GM18873 (cell line): ENCODE results near the gene RAET1G.
"Not testable (repeated sequence)": the region's sequence is repeated elsewhere in the genome, so short reads cannot be mapped to it uniquely, and the experiment has no call there.

Source experiments
- ATAC-seq: cut with Tn5 transposase; IDR thresholded peaks from one replicate; pipeline ENCODE4 v1.9.1; 2021; ENCODE audit warnings: mild to moderate bottlenecking, moderate library complexity, moderate number of reproducible peaks; ENCODE audit not compliant: unreplicated experiment, low FRiP score

The RAET1G gene

DNA sequence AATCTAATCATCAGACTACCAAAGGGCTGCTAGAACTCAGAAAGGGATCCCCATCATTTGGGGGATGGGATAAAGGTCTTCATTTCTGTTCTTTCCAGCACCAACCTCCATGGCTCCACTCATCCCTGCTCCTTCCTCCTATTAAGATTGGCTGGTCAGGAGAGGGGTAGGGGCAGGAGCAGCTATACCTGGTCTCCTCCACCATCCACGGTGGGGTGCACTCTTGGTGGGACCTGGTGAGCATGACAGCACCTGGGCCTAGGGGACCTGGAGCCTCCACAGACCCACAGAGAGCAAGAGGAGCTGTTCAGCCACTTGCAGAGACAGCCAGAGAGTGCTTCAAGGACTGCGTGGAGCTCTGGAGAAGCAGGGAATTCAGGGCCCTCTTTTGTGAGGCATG is 12.7 kb upstream of the RAET1G start:
- no peak for ATAC-seq

DNA sequence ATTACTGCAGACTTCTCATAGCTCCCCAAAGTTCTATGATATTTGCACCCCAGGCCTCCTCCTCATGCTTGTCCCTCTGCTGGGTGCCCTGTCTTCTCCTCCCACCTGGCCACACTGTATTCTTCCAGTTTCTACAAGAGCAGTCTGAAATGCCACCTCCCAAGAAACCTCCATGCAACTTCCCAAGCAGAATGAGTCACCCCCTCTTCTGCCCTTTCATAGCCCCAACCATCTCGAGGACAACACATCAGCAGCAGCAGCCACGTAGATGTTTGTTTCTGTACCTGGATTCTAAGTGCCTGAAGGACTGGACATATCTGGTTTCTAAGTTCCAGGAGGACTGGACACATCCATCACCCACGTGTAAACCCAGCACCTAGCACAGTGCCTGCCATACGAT is 12.3 kb upstream of the RAET1G start:
- ATAC-seq = no peak

DNA sequence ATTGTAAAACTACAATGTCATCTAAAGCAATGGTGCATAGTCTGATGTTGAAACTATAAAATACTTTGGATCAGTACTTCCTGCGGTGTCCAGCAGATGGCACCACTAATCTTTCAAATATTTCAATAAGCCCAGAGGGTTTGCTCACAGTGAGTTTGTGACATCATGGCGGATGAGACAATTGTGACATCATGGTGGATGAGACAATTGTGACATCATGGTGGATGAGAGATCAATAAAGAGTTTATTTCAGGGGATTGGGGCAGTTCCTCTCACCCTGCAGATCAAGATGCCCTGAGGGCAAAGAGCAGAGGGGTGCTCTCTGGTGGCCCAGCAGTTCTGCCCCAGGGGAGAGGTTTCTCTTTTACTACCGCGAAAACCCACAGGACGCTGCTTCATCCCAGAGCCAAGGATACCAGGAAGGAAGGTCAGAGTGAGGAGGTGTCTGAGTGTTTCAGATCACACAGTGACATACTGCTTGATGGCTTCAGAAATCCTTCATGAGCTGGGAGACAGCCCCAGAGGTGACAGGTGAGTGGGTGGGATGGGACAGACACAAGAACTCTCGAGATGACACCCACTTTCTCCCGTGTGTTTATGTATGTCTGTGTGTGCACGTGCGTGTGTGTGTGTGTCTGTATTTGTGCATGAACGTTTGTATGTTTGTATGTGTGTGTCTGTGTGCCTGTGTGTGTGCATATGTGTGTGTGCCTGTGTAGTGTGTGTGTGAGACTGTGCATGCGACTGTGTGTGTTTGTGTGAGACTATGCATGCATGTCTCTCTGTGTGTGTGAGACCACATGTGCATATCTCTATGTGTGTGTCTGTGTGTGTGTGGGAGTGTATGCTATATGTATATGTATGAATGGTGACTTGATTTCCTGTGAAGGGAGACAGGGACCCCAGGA is 11.6 kb upstream of the RAET1G start:
- ATAC-seq = no peak

DNA sequence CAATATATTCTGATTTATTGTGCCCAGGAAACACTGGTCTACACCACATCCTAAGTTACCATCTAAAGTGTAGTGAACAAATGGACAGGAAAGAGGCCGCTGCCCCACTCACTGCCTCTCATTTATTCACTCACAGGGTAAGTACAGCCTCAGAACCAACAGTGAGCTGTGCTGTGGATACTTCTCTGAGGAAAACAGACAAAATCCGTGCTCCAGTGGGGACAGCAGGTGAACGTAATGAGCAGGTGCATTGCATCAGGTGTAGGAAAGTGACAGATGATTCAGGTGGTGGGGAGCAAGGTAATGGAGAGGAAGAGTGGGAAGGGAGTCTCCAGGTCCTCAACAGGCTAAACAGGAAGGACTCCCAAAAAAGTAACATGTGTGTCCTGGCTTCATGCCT is 10.5 kb upstream of the RAET1G start:
- ATAC-seq = no peak

DNA sequence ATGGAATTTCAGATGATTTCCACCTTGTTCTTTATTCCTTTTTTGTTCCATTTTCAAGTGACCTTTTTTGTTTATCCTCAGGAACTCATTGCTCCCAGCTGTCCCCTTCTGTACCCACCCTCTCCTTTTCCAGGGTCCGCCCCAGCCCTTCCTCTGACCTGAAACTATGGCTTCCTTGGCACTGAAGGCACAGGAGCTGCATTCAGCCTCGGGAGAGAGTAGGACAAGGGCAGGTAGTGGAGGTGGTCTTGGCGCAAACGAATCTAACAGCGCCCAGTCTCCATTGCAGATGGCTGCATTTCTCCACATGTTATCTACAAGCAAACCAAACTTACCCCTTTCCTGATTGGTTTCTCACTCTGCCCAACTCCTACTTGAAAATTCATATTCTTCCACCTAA is 10.1 kb upstream of the RAET1G start:
- ATAC-seq = no peak

DNA sequence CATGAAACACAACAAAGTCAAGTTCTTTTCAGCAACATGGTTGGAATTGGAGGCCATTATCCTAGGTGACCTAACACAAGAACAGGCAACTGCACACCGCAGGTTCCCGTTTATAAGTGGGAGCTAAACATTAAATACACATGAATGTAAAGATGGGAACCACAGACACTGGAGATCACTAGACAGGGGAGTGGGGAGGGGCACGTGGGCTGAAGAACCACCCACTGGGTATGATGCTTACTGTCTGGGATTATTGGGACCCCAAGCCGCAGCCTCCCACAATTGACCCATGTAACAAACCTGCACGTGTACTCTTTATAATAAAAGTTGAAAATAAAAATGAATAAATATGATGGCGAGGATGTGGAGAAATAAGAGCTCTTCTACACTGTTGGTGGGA is 8.6 kb upstream of the RAET1G start:
- ATAC-seq = no peak

DNA sequence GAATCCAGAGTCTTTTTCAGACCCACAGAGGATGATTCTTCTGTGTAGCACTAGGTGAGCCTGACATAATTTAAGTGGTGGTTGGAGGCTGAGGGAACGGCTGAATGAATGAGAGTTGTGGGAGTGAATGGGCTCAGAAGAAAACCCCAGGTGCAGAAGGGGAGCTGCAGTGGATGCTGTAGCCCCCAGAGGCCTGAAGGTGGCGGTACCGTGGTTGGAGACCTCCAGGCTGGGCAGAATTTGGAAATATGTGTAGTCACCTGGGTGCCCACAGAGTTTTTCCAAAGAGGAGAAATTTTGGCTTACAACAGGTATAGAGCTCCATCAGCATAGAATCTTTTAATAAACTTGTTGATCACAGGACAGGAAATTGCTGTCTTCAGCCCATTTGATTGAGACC is 6.5 kb upstream of the RAET1G start:
- no peak for ATAC-seq

DNA sequence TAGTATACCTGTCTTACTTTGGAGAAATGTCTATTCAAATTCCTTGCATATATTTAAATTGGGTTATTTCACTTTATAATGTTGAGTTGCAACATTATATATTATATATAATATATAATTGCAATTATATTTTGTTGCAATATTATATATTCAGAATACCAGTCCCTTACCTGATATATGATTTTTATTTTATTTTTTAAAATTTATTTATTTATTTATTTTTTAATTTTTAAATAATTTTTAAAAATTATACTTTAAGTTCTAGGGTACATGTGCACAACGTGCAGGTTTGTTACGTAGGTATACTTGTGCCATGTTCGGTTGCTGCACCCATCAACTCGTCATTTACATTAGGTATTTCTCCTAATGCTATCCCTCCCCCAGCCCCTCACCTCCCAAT is 4.1 kb upstream of the RAET1G start:
- ATAC-seq = not testable (repeated sequence)

DNA sequence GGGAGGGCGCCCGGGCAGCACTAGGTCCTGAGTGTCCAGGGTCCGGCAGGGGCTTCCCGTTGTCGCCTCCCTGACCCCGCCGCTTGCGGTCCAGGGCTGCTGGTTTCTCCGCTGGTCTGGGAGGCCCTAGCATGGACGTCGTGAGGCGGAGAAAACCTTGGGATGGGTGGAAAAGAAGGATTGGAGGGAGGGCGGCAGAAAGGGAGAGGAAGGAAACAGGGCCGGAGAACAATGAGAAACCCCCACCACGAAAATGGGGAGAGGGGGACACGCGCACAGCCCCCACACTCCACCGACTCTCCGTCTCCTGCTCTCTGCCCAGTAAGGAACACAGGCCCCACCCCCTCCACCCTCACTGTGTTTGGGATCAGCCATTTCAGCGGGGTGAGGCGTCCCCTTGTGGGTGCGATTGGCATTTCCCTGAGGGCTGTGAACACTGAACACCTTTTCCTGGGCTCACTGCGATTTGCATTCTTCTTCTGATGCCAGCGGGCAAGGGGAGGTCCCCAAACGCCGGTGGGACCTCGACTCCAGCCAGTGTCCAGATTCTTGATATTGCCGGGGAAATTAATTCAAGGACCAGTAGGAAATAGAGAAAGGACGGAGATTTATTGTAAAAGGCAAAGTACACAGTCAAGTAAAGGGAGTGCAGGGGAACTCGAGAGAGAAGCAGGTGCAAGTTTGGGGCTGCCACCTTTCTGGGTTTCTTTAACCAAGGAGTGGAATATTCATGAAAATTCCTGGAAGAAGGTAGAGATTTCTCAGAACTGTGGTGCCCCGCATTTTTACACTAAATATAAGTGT is 3.3 kb upstream of the RAET1G start:
- no peak for ATAC-seq

DNA sequence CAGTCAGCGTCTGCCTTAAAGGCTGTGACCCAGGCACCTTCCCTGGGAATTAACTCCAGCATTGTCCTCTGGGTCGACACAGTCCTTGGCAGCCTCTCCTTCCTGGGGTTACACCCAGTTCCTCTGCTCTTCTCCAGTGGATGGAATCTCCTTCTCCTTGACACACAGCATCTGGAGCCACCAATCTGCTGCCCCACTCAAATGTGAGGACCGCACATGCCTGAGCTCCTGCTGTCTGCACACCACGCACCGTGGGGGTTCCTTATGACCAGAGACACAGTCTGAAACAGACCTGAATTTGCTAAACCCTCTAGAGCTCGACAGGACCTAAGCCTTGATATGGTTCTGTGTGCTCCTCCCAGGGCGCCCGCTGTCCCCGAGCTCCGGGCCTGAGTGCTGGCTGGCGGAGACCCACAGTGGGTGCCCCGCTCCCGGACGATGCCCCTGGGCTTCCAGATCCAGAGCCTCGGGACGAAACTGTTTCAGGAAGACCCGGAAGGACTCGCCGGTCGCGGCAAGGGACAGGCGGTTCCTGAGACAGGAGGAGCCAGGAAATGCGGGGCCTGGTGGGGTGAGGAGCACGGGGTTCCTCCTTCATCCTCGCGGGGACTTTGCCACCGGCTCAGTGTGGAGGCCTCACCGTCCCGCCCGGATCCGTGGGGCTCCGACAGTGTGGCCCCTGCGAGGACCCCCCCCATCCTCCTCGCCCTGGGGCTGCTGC is 2.5 kb upstream of the RAET1G start:
- no peak for ATAC-seq

DNA sequence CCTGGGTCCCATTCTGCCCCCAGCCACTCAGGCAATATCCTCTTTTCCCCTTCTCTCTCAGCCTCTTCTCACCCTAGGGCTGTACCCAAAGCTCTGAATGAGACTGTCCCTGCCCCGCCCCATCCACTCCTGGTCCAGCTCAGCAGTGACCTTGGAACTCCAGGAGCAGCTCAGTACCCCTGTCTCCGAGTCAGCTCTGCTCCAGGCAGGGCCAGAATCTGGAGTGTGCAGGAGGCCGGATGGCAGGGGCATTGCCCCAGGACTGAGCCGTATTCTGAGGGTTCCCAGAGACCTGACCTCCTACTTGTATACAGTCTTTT is 2.0 kb upstream of the RAET1G start:
- no peak for ATAC-seq

DNA sequence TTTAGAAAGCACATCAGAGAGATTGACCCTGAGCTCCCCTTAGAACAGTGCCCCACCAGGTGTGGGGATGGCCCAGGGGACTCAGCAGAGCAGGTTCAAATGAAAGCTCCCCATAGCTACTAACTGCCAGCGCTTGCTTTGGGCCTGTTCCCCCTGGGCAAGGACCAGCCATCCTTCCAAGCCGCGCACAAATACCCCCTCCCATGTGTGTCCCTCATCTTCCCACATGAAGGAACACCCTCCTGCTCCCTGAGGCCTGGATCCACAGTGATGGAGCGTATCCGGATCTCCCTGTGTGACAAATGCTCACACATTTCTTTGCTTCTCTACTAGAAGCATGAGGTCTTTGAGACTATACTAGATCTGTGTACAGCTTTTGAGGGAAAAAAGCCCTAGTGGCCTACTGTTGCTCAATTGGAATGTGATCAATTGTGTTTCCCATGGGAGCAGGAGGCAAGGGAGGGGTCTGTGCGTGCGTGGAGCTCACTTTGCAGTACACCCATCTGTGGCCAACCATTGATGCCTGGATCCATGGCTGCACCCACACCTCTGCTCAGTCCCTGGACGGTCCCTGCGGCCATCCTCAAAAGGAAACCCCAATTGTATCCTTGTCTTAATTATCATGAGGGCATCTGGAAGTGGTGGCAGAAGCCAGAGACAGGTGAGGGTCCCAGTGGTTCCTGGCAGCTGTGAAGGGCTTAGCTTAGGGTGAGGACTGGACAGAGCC is 1.4 kb upstream of the RAET1G start:
- no peak for ATAC-seq

DNA sequence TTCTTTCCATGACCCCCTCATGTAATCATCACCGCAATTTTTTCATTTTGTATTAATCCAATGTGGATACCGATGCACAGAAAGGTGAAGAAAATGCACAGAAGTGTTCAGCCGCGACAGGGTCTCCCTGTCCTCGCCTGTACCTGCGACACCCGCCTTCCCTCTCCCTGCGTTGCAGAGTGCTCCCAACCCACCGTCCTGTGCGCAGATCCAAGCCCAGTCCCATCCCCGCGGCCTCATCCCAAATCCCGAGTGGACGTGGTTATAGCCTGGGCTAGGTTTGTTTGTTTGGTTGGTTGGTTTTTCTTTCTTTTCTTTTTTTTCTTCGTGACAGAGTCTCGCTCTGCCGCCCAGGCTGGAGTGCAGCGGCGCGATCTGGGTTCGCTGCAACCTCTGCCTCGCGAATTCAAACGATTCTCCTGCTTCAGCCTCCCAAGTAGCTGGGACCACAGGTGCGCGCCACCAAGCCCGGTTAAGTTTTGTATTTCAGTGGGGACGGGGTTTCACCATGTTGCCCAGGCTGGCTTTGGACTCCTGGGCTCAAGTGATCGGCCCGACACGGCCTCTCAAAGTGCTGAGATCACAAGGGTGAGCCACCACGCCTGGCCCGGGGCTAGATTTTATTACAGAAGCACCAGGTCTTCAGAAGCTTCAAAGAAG is 536 bp upstream of the RAET1G start:
- ATAC-seq = no peak

DNA sequence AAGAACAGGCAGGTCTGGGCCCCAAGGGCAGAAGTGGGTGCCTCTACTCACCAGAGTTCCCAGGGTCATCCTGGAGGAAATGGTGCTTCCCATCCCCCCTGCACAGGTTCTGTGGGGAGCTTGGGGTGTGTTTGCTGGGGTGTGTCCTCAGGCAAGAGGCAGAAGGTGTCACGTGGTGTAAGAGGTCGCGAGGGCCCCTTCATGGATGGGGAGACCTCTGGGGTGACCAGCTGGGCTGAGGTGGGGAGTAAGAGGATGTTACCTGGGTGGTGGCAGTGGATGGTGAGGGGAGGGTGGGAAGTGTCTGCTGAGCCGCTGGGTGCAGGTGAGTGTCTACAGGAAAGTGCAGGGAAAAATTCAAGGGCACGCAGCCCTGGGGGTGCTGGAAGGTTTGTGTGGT is 830 bp downstream of the RAET1G start:
- ATAC-seq = not testable (repeated sequence)

DNA sequence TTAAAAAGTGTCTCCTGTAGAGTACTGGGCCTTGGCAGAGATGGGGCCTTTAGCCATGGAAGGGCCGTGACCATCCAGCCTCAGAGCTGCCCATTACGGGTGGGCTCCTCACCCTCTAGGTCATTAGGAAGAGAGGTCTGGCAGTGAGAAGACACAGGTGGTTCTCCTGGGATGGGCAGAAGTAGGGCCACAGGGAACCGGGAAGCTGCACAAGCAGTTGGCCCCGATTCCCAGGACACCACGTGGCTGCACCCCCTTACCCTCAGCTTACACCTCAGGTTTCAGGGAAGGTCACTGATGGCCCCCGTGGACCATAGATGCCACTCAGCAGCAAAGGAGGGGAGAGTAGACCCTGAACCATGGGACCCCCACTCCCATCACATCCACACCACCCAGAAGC is 1.6 kb downstream of the RAET1G start:
- ATAC-seq = no peak

DNA sequence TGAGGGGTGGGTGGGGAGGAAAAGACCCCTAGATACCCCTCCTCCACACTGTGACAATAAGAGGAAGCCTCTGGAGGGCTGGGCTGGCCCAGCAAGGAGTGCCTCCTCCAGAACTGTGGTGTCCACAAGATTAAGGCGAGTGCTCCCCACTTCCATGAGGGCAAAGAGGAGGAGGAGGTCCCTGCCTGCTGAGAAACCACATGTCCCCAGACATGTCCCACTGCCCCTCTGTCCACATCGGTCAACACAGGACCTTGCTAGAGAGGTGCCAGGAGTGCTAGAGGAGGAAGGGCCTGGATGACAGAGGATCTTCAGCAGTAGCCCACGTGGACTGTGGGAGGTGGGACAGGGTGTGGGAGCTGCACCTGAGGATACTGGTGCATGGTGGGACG is 3.1 kb downstream of the RAET1G start:
- ATAC-seq = no peak

DNA sequence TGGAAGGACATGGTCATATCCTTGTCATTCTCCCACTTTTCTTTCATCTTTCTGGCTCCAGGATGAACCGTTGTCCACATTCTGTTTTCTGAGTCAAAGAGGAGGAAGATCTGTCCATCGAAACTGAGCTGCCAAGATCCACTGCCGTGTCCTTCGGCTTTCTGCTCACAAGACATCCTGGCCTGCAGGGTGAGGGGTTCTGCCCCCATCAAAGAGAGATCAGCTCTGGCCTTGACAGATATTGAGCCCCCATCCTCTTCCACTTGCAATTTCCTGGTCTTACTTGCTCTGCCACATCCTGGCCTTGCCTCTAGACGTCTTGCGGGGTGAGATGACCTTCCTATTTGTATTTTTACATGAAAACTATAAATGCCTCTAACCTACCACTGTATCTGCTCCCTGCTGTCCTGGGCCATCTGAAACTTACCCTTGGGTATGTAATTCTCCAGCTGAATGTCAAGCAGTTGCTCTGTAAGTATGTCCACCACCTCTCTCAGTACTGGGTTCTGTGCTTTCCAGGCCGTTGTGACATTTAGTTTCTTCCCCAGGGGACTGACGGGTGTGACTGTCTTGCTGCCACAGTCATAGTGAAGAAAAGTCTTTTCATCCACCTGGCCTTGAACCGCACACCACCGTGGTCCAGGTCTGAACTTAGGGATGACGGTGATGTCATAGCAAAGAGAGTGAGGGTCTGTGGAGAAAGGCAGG is 3.6 kb downstream of the RAET1G start:
- not testable (repeated sequence) for ATAC-seq

DNA sequence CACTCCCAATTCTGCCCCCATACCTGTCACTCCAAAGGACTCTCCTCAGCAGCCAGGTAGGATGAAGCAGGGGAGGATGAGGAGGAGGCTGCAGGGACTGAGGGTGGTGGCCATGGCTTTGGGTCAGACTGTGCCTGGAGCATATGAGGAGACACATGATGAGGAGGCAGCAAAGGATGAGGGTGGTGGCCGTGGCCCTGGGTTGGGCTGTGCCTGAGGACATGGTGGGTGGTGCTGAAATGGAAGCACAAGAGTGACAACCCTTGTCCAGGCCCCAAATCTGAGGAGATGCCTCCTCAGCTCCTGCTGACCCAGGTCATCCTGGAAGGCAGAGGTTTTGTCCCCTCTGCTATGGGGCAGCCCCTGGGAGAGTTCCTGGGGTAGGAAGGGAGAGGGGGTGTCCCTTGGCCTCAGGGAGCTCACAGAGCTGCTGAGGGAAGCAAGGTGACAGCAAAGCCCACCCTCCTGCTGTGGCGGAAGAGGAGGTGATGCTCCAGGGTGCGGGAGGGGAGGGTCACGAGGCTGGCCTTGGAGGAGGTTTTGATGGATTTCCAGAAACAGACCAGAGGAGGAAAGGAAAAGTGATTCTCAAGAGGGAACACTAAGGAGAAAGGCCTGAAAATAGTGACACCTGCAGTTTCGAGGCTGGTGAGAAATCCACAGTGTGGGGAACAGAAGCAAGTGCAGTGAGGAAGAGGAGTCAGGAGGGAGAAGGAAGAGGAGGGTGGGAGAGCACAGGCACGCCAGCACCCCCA is 4.6 kb downstream of the RAET1G start:
- no peak for ATAC-seq

DNA sequence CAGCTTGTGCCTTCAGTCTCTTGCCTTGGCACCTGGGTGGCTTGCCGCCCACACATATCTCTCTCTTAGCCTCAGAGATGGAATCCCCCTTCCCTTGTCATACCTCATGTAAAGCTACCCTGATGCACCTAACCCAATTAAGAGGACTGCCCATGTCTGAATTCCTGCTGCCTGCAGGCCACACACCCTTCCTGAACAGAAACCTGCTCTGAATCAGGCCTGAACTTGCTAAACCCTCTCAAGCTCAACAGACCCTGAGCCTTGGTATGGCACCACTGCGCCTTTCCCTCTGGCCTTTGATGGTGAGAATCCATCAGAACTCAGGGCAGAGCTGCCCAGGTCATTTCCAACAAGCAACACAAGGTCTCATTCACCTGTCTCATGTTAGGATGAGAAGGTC is 5.2 kb downstream of the RAET1G start:
- no peak for ATAC-seq
